GM12874 (cell line): ENCODE data around the gene ACTL8.

Experiments
- CTCF ChIP-seq: IDR thresholded peaks from 2 replicates; pipeline ENCODE4 v1.5.1; 2011; ENCODE audit warnings: low read depth, mild to moderate bottlenecking, control low read depth, low read length, moderate library complexity; ENCODE audit not compliant: insufficient read depth

ACTL8 gene

GRCh38 chr1:17825273-17826164, 70.4 kb downstream of the ACTL8 start:
- no peak for TF ChIP-seq CTCF

- TF ChIP-seq CTCF: peak; percentile 70
Measured at GRCh38 chr1:17826165-17826488, 71.0 kb downstream of the ACTL8 start.

- TF ChIP-seq CTCF: no peak
Measured at GRCh38 chr1:17828991-17829390, 73.9 kb downstream of the ACTL8 start.

GRCh38 chr1:17829579-17829978, 74.4 kb downstream of the ACTL8 start:
- TF ChIP-seq CTCF: no peak

- TF ChIP-seq CTCF: no peak
Measured at GRCh38 chr1:17831597-17831996, 76.5 kb downstream of the ACTL8 start.

GRCh38 chr1:17833661-17834501, 78.7 kb downstream of the ACTL8 start:
- TF ChIP-seq CTCF: no peak

- no peak for TF ChIP-seq CTCF
Measured at GRCh38 chr1:17834561-17835100, 79.5 kb downstream of the ACTL8 start.
